ENCODE results near the gene FAM78A.

The FAM78A gene

DNA sequence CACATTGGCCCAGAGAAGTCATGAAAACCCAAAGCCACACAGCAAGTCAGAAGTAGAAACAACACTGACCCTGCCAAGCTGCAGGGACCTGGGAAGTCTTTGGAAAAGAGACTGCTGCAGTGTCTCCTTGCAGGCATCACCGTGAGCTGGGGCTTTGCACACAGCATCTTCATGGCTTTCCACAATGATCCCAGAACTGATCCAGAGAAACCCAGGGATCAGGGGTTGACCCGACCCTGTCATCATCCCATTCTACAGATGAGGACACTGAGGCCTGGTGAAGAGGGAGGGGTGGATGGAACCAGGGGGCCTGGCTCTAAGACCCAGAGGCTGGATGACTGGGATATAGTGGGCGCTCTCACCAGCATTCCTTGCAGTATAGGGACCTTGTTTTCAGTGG lies 4.3 kb upstream of the FAM78A start:
- H2BK15ac ChIP-seq (ENCODE audit: low read length), result peak overlapping the region; percentile 81
- H3K27ac ChIP-seq (replicated peaks; ENCODE audit: low read length), result no peak overlapping the region
- H3K4me1 ChIP-seq (ENCODE audit: control insufficient read depth in 2 of 2, insufficient read depth in 1 of 2, low read depth in 1 of 2, low read length in 2 of 2), result peaks cover 8 to 25% of the 10 kb centered on the region in 2 donors
- H3K79me1 ChIP-seq (ENCODE audit: low read depth, low read length), result no peaks in the 10 kb centered on the region
- H3K27me3 ChIP-seq (ENCODE audit: control insufficient read depth in 3 of 3, insufficient read depth in 3 of 3, low read depth in 1 of 3, low read length in 3 of 3), result peaks cover 4 to 60% (median 30%) of the 10 kb centered on the region in 3 experiments
- H3K36me3 ChIP-seq (replicated peaks in 1 of 2; ENCODE audit: control insufficient read depth in 2 of 2, insufficient read depth in 2 of 2, low read length in 2 of 2), result no peaks in the 10 kb centered on the region
- H4K8ac ChIP-seq (ENCODE audit: low read depth, low read length), result no peak overlapping the region
- no peak overlapping the region for H3K9ac ChIP-seq (ENCODE audit: low read depth, low read length, poor library complexity)
- whole genome bisulfite sequencing, 2 donors (ENCODE audit: extremely low coverage in 2 of 2, insufficient read length in 2 of 2, insufficient replicate concordance in 1 of 2), result no CpG with 5 or more reads among the region's 3 CpGs
- H3K18ac ChIP-seq (ENCODE audit: low read length), result peak overlapping the region; percentile 8
- no peak overlapping the region for H3K14ac ChIP-seq (ENCODE audit: low read length)
- no peak overlapping the region for H2AFZ ChIP-seq (ENCODE audit: low read length)
- H4K91ac ChIP-seq (ENCODE audit: low read depth, low read length, poor library complexity), result no peak overlapping the region
- peak overlapping the region; percentile 82 for H2BK5ac ChIP-seq (ENCODE audit: low read length)
- H2AK5ac ChIP-seq (ENCODE audit: low read depth, low read length), result peak overlapping the region; percentile 47
- no peak for DNase-seq (ENCODE audit: low spot score)
- H3K4me3 ChIP-seq (ENCODE audit: low read length in 2 of 2), result no peak overlapping the region
- H3K4ac ChIP-seq (ENCODE audit: low read length), result no peak overlapping the region
- no peak overlapping the region for H2BK120ac ChIP-seq (ENCODE audit: low read depth, low read length)
- H3K9me3 ChIP-seq (replicated peaks in 1 of 2; ENCODE audit: control insufficient read depth in 2 of 2, insufficient read depth in 1 of 2, low read depth in 1 of 2, low read length in 2 of 2), result peaks cover 0 to 2% of the 10 kb centered on the region in 2 donors
- H3K4me2 ChIP-seq (ENCODE audit: insufficient read depth, low read length, poor library complexity, severe bottlenecking), result no peak overlapping the region
- no peak overlapping the region for H2BK12ac ChIP-seq (ENCODE audit: low read length)
- H3K23ac ChIP-seq (ENCODE audit: low read depth, low read length, poor library complexity), result no peak overlapping the region

GRCh38 chr9:131279863-131280570 lies 3.7 kb upstream of the FAM78A start:
- no peaks in the 10 kb centered on the region for H3K79me1 ChIP-seq (ENCODE audit: low read depth, low read length)
- no peak overlapping the region for H3K14ac ChIP-seq (ENCODE audit: low read length)
- WGBS, 2 donors (ENCODE audit: extremely low coverage in 2 of 2, insufficient read length in 2 of 2, insufficient replicate concordance in 1 of 2), result no CpG with 5 or more reads among the region's 19 CpGs
- H3K23ac ChIP-seq (ENCODE audit: low read depth, low read length, poor library complexity), result peak overlapping the region; percentile 3
- H2BK15ac ChIP-seq (ENCODE audit: low read length), result peak overlapping the region; percentile 83
- H2AFZ ChIP-seq (ENCODE audit: low read length), result no peak overlapping the region
- H2BK5ac ChIP-seq (ENCODE audit: low read length), result peak overlapping the region; percentile 82
- H3K4me3 ChIP-seq (ENCODE audit: low read length in 2 of 2), result no peak overlapping the region
- peak overlapping the region; percentile 64 for H3K18ac ChIP-seq (ENCODE audit: low read length)
- no peaks in the 10 kb centered on the region for H3K36me3 ChIP-seq (replicated peaks in 1 of 2; ENCODE audit: control insufficient read depth in 2 of 2, insufficient read depth in 2 of 2, low read length in 2 of 2)
- peaks cover 4 to 66% (median 33%) of the 10 kb centered on the region in 3 experiments for H3K27me3 ChIP-seq (ENCODE audit: control insufficient read depth in 3 of 3, insufficient read depth in 3 of 3, low read depth in 1 of 3, low read length in 3 of 3)
- H2BK120ac ChIP-seq (ENCODE audit: low read depth, low read length), result no peak overlapping the region
- no peak overlapping the region for H4K91ac ChIP-seq (ENCODE audit: low read depth, low read length, poor library complexity)
- H2AK5ac ChIP-seq (ENCODE audit: low read depth, low read length), result peak overlapping the region; percentile 47
- H3K9me3 ChIP-seq (replicated peaks in 1 of 2; ENCODE audit: control insufficient read depth in 2 of 2, insufficient read depth in 1 of 2, low read depth in 1 of 2, low read length in 2 of 2), result peaks cover 0 to 2% of the 10 kb centered on the region in 2 donors
- no peak overlapping the region for H4K8ac ChIP-seq (ENCODE audit: low read depth, low read length)
- H3K9ac ChIP-seq (ENCODE audit: low read depth, low read length, poor library complexity), result peak overlapping the region; percentile 30
- DNase-seq (ENCODE audit: low spot score), result no peak
- peaks cover 10 to 29% of the 10 kb centered on the region in 2 donors for H3K4me1 ChIP-seq (ENCODE audit: control insufficient read depth in 2 of 2, insufficient read depth in 1 of 2, low read depth in 1 of 2, low read length in 2 of 2)
- H3K27ac ChIP-seq (replicated peaks; ENCODE audit: low read length), result no peak overlapping the region
- H3K4me2 ChIP-seq (ENCODE audit: insufficient read depth, low read length, poor library complexity, severe bottlenecking), result no peak overlapping the region
- no peak overlapping the region for H2BK12ac ChIP-seq (ENCODE audit: low read length)
- H3K4ac ChIP-seq (ENCODE audit: low read length), result no peak overlapping the region

DNA sequence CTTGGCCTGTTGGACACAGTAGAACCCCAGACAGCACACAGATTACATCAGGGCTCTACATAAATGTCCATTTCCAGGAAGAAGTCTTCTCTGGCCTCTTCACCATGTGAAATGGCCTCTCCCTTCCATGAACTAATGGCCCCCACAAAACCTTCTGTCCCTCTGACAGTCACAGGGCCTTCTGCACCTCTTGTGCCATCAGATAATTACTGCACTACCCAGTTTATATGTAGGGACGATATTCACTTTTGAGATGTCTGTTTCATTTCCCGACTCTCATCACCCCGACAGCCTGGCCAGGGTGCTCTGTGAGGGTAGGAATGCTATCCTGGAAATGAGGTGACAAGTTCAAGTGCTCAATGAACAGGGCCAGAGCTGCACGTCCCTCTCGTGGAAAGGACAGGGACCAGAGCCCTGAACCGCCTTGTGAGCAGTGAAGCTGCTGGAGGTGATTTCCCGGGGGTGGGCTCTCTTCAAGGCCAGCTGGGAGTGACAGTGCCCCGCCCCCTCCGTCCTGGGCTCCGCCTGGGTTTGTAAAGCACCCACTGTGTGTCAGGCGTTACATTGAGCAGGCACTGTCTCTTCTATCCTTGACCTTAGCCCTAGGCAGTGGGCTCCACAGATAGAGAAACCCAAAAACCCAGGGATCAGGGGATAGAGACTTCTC lies 3.0 kb upstream of the FAM78A start:
- no peak overlapping the region for H2BK5ac ChIP-seq (ENCODE audit: low read length)
- no peak overlapping the region for H3K27ac ChIP-seq (replicated peaks; ENCODE audit: low read length)
- no peak overlapping the region for H3K4me3 ChIP-seq (ENCODE audit: low read length in 2 of 2)
- no CpG with 5 or more reads among the region's 11 CpGs for whole genome bisulfite sequencing, 2 donors (ENCODE audit: extremely low coverage in 2 of 2, insufficient read length in 2 of 2, insufficient replicate concordance in 1 of 2)
- peaks cover 11 to 36% of the 10 kb centered on the region in 2 donors for H3K4me1 ChIP-seq (ENCODE audit: control insufficient read depth in 2 of 2, insufficient read depth in 1 of 2, low read depth in 1 of 2, low read length in 2 of 2)
- H3K14ac ChIP-seq (ENCODE audit: low read length), result no peak overlapping the region
- H3K23ac ChIP-seq (ENCODE audit: low read depth, low read length, poor library complexity), result peak overlapping the region; percentile 80
- peak overlapping the region; percentile 47 for H2AK5ac ChIP-seq (ENCODE audit: low read depth, low read length)
- H4K91ac ChIP-seq (ENCODE audit: low read depth, low read length, poor library complexity), result no peak overlapping the region
- no peak overlapping the region for H4K8ac ChIP-seq (ENCODE audit: low read depth, low read length)
- no peak overlapping the region for H2BK120ac ChIP-seq (ENCODE audit: low read depth, low read length)
- H2BK15ac ChIP-seq (ENCODE audit: low read length), result peak overlapping the region; percentile 83
- peak overlapping the region; percentile 91 for H2AFZ ChIP-seq (ENCODE audit: low read length)
- no peak overlapping the region for H3K4ac ChIP-seq (ENCODE audit: low read length)
- H3K4me2 ChIP-seq (ENCODE audit: insufficient read depth, low read length, poor library complexity, severe bottlenecking), result no peak overlapping the region
- H3K9me3 ChIP-seq (replicated peaks in 1 of 2; ENCODE audit: control insufficient read depth in 2 of 2, insufficient read depth in 1 of 2, low read depth in 1 of 2, low read length in 2 of 2), result peaks cover 0 to 2% of the 10 kb centered on the region in 2 donors
- H3K79me1 ChIP-seq (ENCODE audit: low read depth, low read length), result no peaks in the 10 kb centered on the region
- H3K18ac ChIP-seq (ENCODE audit: low read length), result no peak overlapping the region
- H3K27me3 ChIP-seq (ENCODE audit: control insufficient read depth in 3 of 3, insufficient read depth in 3 of 3, low read depth in 1 of 3, low read length in 3 of 3), result peaks cover 4 to 63% (median 33%) of the 10 kb centered on the region in 3 experiments
- no peaks in the 10 kb centered on the region for H3K36me3 ChIP-seq (replicated peaks in 1 of 2; ENCODE audit: control insufficient read depth in 2 of 2, insufficient read depth in 2 of 2, low read length in 2 of 2)
- no peak overlapping the region for H2BK12ac ChIP-seq (ENCODE audit: low read length)
- DNase-seq (ENCODE audit: low spot score), result no peak
- no peak overlapping the region for H3K9ac ChIP-seq (ENCODE audit: low read depth, low read length, poor library complexity)

GRCh38 chr9:131278702-131279111 lies 2.4 kb upstream of the FAM78A start:
- DNase-seq (ENCODE audit: low spot score), result no peak
- Histone ChIP-seq H2AK5ac (ENCODE audit: low read depth, low read length) (peak overlapping the region; percentile 97), H3K4me1 (ENCODE audit: control insufficient read depth in 2 of 2, insufficient read depth in 1 of 2, low read depth in 1 of 2, low read length in 2 of 2) (peaks cover 14 to 39% of the 10 kb centered on the region in 2 donors), H3K14ac (ENCODE audit: low read length) (no peak overlapping the region), H3K4me3 (ENCODE audit: low read length in 2 of 2) (no peak overlapping the region), H2BK12ac (ENCODE audit: low read length) (no peak overlapping the region), H3K36me3 (replicated peaks in 1 of 2; ENCODE audit: control insufficient read depth in 2 of 2, insufficient read depth in 2 of 2, low read length in 2 of 2) (no peaks in the 10 kb centered on the region), H2BK5ac (ENCODE audit: low read length) (no peak overlapping the region), H2AFZ (ENCODE audit: low read length) (peak overlapping the region; percentile 91), H3K4ac (ENCODE audit: low read length) (no peak overlapping the region), H3K27ac (replicated peaks; ENCODE audit: low read length) (no peak overlapping the region), H3K27me3 (ENCODE audit: control insufficient read depth in 3 of 3, insufficient read depth in 3 of 3, low read depth in 1 of 3, low read length in 3 of 3) (peaks cover 4 to 57% (median 33%) of the 10 kb centered on the region in 3 experiments), H4K91ac (ENCODE audit: low read depth, low read length, poor library complexity) (no peak overlapping the region), H3K9ac (ENCODE audit: low read depth, low read length, poor library complexity) (no peak overlapping the region), H4K8ac (ENCODE audit: low read depth, low read length) (no peak overlapping the region), H3K79me1 (ENCODE audit: low read depth, low read length) (no peaks in the 10 kb centered on the region), H3K23ac (ENCODE audit: low read depth, low read length, poor library complexity) (peak overlapping the region; percentile 95), H2BK120ac (ENCODE audit: low read depth, low read length) (peak overlapping the region; percentile 13), H3K9me3 (replicated peaks in 1 of 2; ENCODE audit: control insufficient read depth in 2 of 2, insufficient read depth in 1 of 2, low read depth in 1 of 2, low read length in 2 of 2) (peaks cover 0 to 2% of the 10 kb centered on the region in 2 donors), H3K18ac (ENCODE audit: low read length) (peak overlapping the region; percentile 96), H2BK15ac (ENCODE audit: low read length) (peak overlapping the region; percentile 65), H3K4me2 (ENCODE audit: insufficient read depth, low read length, poor library complexity, severe bottlenecking) (no peak overlapping the region)
- WGBS, 2 donors (ENCODE audit: extremely low coverage in 2 of 2, insufficient read length in 2 of 2, insufficient replicate concordance in 1 of 2), result no CpG with 5 or more reads among the region's 10 CpGs

Data from neuronal stem cell (in vitro differentiated cells).